ENCODE data around the gene DACH1.

- TF ChIP-seq CTCF (IDR thresholded peaks at IDR 0.05; ENCODE audit: insufficient read depth, low read length) (no peak), POLR2AphosphoS5 (IDR thresholded peaks at IDR 0.05; ENCODE audit: low read depth) (no peak), GABPA (IDR thresholded peaks at IDR 0.05; ENCODE audit: low read depth) (no peak)
Observed at GRCh38 chr13:71771144-71771543, 95.9 kb downstream of the DACH1 start.
